Measurements from ENCODE around the gene CEP350.

GRCh38 chr1:179968994-179969919 is 14.6 kb downstream of the CEP350 start:
- TF ChIP-seq CTCF (IDR thresholded peaks at IDR 0.05; ENCODE audit: poor library complexity) (no peak), EZH2 (IDR thresholded peaks at IDR 0.05; ENCODE audit: borderline replicate concordance) (no peak), EZH2phosphoT487 (IDR thresholded peaks at IDR 0.05; ENCODE audit: low read depth, severe bottlenecking, unreplicated experiment) (no peak)
